ENCODE data around the gene MISFA. TPM values are rescaled to one million over a fixed set of nuclear protein-coding genes. Genes with fewer than 3 reads are reported as not detected.

Gene MISFA
- 1.1 to 3.3 TPM (median 1.6 TPM) in 5 replicates for total RNA-seq (2022; extraction: Qiagen RNA extraction)

DNA sequence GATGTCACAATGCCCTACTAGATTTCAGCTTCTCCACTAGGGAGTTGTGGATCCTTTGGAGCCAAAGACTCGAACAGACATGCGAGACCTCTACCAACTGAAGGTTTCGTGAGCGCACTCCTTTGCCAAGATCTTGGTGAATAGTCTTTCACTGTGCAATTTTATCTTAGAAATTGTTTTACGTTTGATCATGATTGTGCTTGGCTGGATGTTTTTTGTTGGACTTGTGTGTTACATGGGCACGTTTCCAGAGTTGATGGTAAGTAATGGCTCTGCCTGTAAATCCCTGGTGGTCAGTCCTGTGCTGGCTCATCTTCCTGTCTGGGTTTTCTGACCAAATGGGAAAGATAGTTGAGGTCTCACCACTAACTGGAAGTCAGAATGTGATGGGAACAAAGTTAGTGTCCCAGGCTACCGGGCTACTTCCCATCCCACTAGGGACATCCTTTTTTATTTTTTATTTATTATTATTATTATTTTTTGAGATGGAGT is at the start of gene MISFA:
MISFA (plus strand) TSS at position 51 of the 492 bp plus-strand sequence; CDS start at position 191, 140 bp downstream.

GRCh38 chr11:18588297-18589252 is 11.0 kb upstream of the MISFA start, which contains the start of gene UEVLD:
UEVLD (minus strand) TSS chr11:18588734; CDS start chr11:18588654, 80 bp downstream.

GRCh38 chr11:18634140-18635032 is 34.8 kb downstream of the MISFA start, which contains the start of gene SPTY2D1:
SPTY2D1 (minus strand) TSS chr11:18634342; CDS start chr11:18634257, 85 bp downstream.

Other genes starting within 250 kb of the MISFA start
- gene LDHA, start 205.2 kb upstream of the MISFA start, total RNA-seq (2022; extraction: Qiagen RNA extraction) = 2,496 to 3,702 TPM (median 2,983 TPM) in 5 replicates
- gene LDHC, start 187.5 kb upstream of the MISFA start, total RNA-seq (2022; extraction: Qiagen RNA extraction) = 0.18 TPM in 1 of 5 replicates, not detected in the others
- gene LDHAL6A, start 143.9 kb upstream of the MISFA start, total RNA-seq (2022; extraction: Qiagen RNA extraction) = not detected in 5 replicates
- 85.4 to 111 TPM (median 96.3 TPM) in 5 replicates for gene TSG101, start 72.8 kb upstream of the MISFA start, total RNA-seq (2022; extraction: Qiagen RNA extraction)
- gene UEVLD, start 11.1 kb upstream of the MISFA start, total RNA-seq (2022; extraction: Qiagen RNA extraction) = 16.6 to 23.4 TPM (median 22.3 TPM) in 5 replicates
- 14.1 to 19.3 TPM (median 17.6 TPM) in 5 replicates for gene SPTY2D1, start 34.6 kb downstream of the MISFA start, total RNA-seq (2022; extraction: Qiagen RNA extraction)
- gene TMEM86A, start 99.0 kb downstream of the MISFA start, total RNA-seq (2022; extraction: Qiagen RNA extraction) = 0.34 to 0.59 TPM (median 0.42 TPM) in 5 replicates
- not detected in 5 replicates for gene IGSF22, start 126.4 kb downstream of the MISFA start, total RNA-seq (2022; extraction: Qiagen RNA extraction)
- gene PTPN5, start 192.0 kb downstream of the MISFA start, total RNA-seq (2022; extraction: Qiagen RNA extraction) = 0.05 TPM in 1 of 5 replicates, not detected in the others

Measured in A549 treated with Mapracorat at 1 μM for 4 hours (cell line).